PC-3 (cell line): ENCODE results near the gene HEPN1. TPM values are rescaled to one million over a fixed set of nuclear protein-coding genes. Genes with fewer than 3 reads are reported as not detected.
A peak's percentile ranks its signal among the peaks of the same experiment; 100 is the strongest.

Experiments used
- ATAC-seq: fragments of 200-7000 bp; cut with Tn5 transposase; 2 replicates; pipeline ENCODE4 v1.9.1; 2020; ENCODE audit warnings: mild to moderate bottlenecking, moderate library complexity
- BruUV-seq: library from RNA; stranded (reverse); fragments of 400-500 nt; replicated peaks from 2 replicates; lab custom pipeline; 2021; lab: Mats Ljungman, UMichigan
- CTCF ChIA-PET: fragments of 300-600 bp; sonication (Branson Sonifier 250); formaldehyde crosslinking; loops from one replicate; lab custom pipeline; 2022; ENCODE audit warnings: antibody characterized with exemption; lab: Charles Lee
- POLR2A ChIA-PET: fragments of 300-600 bp; sonication (Branson Sonifier 250); formaldehyde crosslinking; loops from one replicate; lab custom pipeline; 2022; ENCODE audit warnings: antibody characterized with exemption; ENCODE audit not compliant: unreplicated experiment; lab: Charles Lee
- DNase-seq: peaks from one replicate; pipeline ENCODE4 v3.0.0-alpha.2; 2015
- H2AFZ ChIP-seq: fragments of 300-600 bp; sonication (generic); 2 replicates; pipeline ENCODE4 v1.6.0; 2016; ENCODE audit warnings: antibody characterized with exemption, low read length
- H3F3A ChIP-seq: fragments of 300-600 bp; sonication (generic); one replicate; pipeline ENCODE4 v1.6.0; 2017; ENCODE audit warnings: antibody characterized with exemption, low read length, control low read depth, mild to moderate bottlenecking; ENCODE audit not compliant: unreplicated experiment
- H3K27ac ChIP-seq: fragments of 300-600 bp; sonication (generic); 2 replicates; pipeline ENCODE4 v1.5.1; 2016; ENCODE audit warnings: mild to moderate bottlenecking, low read length
- H3K27me3 ChIP-seq: fragments of 300-600 bp; sonication (generic); 2 replicates; pipeline ENCODE4 v1.6.1; 2016; ENCODE audit warnings: low read length, mixed read lengths
- H3K36me3 ChIP-seq: fragments of 300-600 bp; sonication (generic); 2 replicates; pipeline ENCODE4 v1.6.1; 2016; ENCODE audit warnings: low read depth, mixed run types, low read length, mixed read lengths
- H3K4me1 ChIP-seq: fragments of 300-600 bp; sonication (generic); 2 replicates; pipeline ENCODE4 v1.5.1; 2016; ENCODE audit warnings: low read length; ENCODE audit not compliant: insufficient read depth
- H3K4me2 ChIP-seq: fragments of 300-600 bp; sonication (generic); 2 replicates; pipeline ENCODE4 v1.6.0; 2016; ENCODE audit warnings: low read length
- H3K4me3 ChIP-seq: fragments of 300-600 bp; sonication (generic); 2 replicates; pipeline ENCODE4 v1.5.1; 2016; ENCODE audit warnings: mild to moderate bottlenecking, low read length, mixed read lengths
- H3K79me2 ChIP-seq: fragments of 300-600 bp; sonication (generic); 2 replicates; pipeline ENCODE4 v1.6.1; 2017; ENCODE audit warnings: low read length, mixed read lengths
- H3K9ac ChIP-seq: fragments of 300-600 bp; sonication (generic); 2 replicates; pipeline ENCODE4 v1.6.0; 2016; ENCODE audit warnings: mild to moderate bottlenecking, low read length
- H3K9me2 ChIP-seq: fragments of 300-600 bp; sonication (generic); replicated peaks from 2 replicates; pipeline ENCODE4 v1.6.1; 2016; ENCODE audit warnings: mixed run types, low read length, mixed read lengths
- H3K9me3 ChIP-seq: fragments of 300-600 bp; sonication (generic); 2 replicates; pipeline ENCODE4 v1.6.1; 2016; ENCODE audit warnings: low read length, mixed read lengths
- H4K20me1 ChIP-seq: fragments of 300-600 bp; sonication (generic); 2 replicates; pipeline ENCODE4 v1.6.1; 2016; ENCODE audit warnings: low read length, mixed read lengths
- EZH2 ChIP-seq: fragments of 300-600 bp; sonication (generic); IDR thresholded peaks from one replicate; pipeline ENCODE4 v1.6.1; 2017; ENCODE audit warnings: antibody characterized with exemption, mild to moderate bottlenecking, low read length; ENCODE audit not compliant: unreplicated experiment
- EZH2phosphoT487 ChIP-seq: fragments of 300-600 bp; sonication (generic); IDR thresholded peaks from 2 replicates; pipeline ENCODE4 v1.6.1; 2018; ENCODE audit warnings: mild to moderate bottlenecking, antibody characterized with exemption, low read length, borderline replicate concordance
- intact Hi-C: fragments of 100-400 bp; cut with micrococcal nuclease; formaldehyde crosslinking; loops from 2 replicates; pipeline ENCODE4 v1.9.0; 2023
- total RNA-seq: library from RNA; depleted of rRNA; stranded (reverse); fragments of >200 nt; gene quantifications from 2 replicates; pipeline ENCODE4 v1.2.3, GENCODE V29; 2014
- TF ChIP-seq, protein P1 (sequence below): fragments of 300-600 bp; sonication (generic); conservative IDR thresholded peaks from 2 replicates; pipeline ENCODE4 v1.5.1; 2017; ENCODE audit warnings: antibody characterized with exemption, low read depth, mild to moderate bottlenecking, low read length

HEPN1 gene
- total RNA-seq, 1 experiment from 2014 or later: not detected

DNA sequence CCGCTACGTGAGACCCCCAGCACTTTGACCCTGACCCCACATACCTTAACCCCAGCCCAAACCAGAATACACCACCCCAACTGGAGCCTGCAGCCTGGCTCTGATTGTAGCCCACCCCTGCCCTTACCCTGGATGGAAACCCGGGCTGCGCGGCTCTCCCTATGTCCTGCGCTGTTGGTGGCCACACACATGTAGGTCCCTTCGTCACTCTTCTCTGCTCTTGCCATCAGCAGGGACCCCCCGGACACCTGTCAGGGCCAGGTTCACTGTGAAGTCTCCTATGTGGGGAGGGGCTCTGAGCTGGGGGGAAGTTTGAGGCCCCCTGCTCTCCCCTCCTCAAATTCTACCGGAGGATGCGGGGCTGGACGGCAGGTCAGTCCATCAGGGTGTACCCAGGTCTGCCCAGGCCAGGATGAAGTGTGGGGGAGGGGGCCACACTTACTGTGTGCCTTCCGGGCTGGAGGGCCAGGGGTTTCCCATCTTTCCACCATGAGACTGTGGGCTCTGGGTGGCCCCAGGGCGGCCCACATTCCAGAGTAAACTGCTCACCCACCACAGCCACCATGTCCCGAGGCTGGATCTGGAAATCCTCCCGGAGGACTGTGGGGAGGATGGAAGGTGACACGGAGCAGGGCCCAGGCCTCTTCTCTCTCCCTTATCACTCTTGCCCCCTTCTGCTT is 22.8 kb upstream of the HEPN1 start:
- no TSS peak for BruUV-seq
- Histone ChIP-seq H3K27me3 (no peaks in the 10 kb centered on the region), H3K36me3 (no peaks in the 10 kb centered on the region), H3K79me2 (no peaks in the 10 kb centered on the region), H3K9me2 (no peaks in the 10 kb centered on the region), H2AFZ (no peak overlapping the region), H3F3A (peaks cover 15% of the 10 kb centered on the region), H3K4me2 (no peak overlapping the region), H4K20me1 (no peaks in the 10 kb centered on the region), H3K9ac (no peak overlapping the region), H3K4me1 (peaks cover 59% of the 10 kb centered on the region), H3K27ac (no peak overlapping the region), H3K4me3 (no peak overlapping the region), H3K9me3 (no peaks in the 10 kb centered on the region)
- intact Hi-C loops: no loop called here
- ATAC-seq (no peak), DNase-seq (peak; percentile 59)
- no peak for TF ChIP-seq EZH2phosphoT487
- no peak for TF ChIP-seq EZH2
- TF ChIP-seq, protein P1, sequence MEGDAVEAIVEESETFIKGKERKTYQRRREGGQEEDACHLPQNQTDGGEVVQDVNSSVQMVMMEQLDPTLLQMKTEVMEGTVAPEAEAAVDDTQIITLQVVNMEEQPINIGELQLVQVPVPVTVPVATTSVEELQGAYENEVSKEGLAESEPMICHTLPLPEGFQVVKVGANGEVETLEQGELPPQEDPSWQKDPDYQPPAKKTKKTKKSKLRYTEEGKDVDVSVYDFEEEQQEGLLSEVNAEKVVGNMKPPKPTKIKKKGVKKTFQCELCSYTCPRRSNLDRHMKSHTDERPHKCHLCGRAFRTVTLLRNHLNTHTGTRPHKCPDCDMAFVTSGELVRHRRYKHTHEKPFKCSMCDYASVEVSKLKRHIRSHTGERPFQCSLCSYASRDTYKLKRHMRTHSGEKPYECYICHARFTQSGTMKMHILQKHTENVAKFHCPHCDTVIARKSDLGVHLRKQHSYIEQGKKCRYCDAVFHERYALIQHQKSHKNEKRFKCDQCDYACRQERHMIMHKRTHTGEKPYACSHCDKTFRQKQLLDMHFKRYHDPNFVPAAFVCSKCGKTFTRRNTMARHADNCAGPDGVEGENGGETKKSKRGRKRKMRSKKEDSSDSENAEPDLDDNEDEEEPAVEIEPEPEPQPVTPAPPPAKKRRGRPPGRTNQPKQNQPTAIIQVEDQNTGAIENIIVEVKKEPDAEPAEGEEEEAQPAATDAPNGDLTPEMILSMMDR: no peak
- ChIA-PET CTCF (no interaction called here), POLR2A (no interaction called here)

DNA sequence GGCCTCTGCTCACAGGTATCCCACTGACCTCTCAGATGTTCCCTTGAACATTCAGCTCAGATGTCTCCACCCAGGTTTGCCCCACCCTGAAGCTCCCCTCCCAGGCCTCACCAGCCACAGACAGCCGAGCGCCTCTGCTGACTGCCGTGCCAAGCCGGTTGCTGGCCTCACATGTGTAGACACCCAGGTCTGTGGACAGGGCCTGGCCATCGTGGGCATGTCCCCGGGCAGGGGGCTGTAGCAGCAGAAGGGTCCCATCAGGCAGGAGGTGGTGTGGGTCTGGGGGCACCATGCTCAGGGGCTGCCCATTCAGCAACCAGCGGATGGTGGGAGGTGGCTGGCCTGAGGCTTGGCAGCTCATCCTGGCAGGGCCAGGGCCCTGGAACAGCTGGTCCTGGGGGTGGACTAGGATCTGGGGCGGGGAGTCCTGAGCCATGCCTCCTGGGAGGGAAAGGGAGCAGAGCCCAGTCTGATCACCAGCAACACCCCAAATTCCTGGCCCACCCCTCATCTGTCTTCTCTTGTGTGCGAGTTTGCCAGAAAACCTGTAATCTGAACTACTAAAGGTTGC is 22.1 kb upstream of the HEPN1 start:
- no peak overlapping the region for H3K4me2 ChIP-seq
- intact Hi-C loops: no loop called here

More for the DNA sequence above, 22.1 kb upstream of the HEPN1 start:
- H3K4me3 ChIP-seq: no peak overlapping the region
- peaks cover 66% of the 10 kb centered on the region for H3K4me1 ChIP-seq
- ATAC-seq (no peak), DNase-seq (no peak)
- BruUV-seq: no TSS peak
- H3K79me2 ChIP-seq: 0 out of 2 replicates have a peak, but pooled peaks cover 4% of the 10 kb centered on the region
- peak overlapping the region; percentile 88; the same call in 1 of the 2 replicates for H3K27ac ChIP-seq
- H3K9me3 ChIP-seq: no peaks in the 10 kb centered on the region
- ChIA-PET CTCF (no interaction called here), POLR2A (no interaction called here)
- no peak for TF ChIP-seq EZH2phosphoT487
- TF ChIP-seq, protein P1: no peak
- TF ChIP-seq EZH2: no peak
- no peaks in the 10 kb centered on the region for H3K9me2 ChIP-seq
- no peaks in the 10 kb centered on the region for H4K20me1 ChIP-seq
- H2AFZ ChIP-seq: no peak overlapping the region
- H3F3A ChIP-seq: peaks cover 15% of the 10 kb centered on the region
- no peaks in the 10 kb centered on the region for H3K27me3 ChIP-seq
- H3K36me3 ChIP-seq: no peaks in the 10 kb centered on the region
- H3K9ac ChIP-seq: no peak overlapping the region
